Psoas muscle (tissue), 8 donors: ENCODE results near the gene YAP1. TPM values are rescaled to one million over a fixed set of nuclear protein-coding genes. Genes with fewer than 3 reads are reported as not detected.
A peak's percentile ranks its signal among the peaks of the same experiment; 100 is the strongest.

ENCODE experiments used
- ATAC-seq, 4 donors: fragments of 200-7000 bp; cut with Tn5 transposase; one replicate each; pipeline ENCODE4 v1.9.1; 2020; ENCODE audit warnings: moderate library complexity in 3 of 4, mild to moderate bottlenecking in 2 of 4
- DNase-seq, 2 donors: peaks; one replicate each; pipeline ENCODE4 v3.0.0-alpha.2; 2020
- H3K27ac ChIP-seq: fragments of 200-600 bp; one replicate; pipeline ENCODE4 v1.8.0; 2022
- H3K27me3 ChIP-seq, 3 donors: fragments of 200-600 bp in 1 of 3; one replicate each; pipeline versions ENCODE4 v1.6.1 to v1.8.0; 2013 to 2022; ENCODE audit warnings: low read length in 2 of 3, mild to moderate bottlenecking in 2 of 3, moderate library complexity in 1 of 3; ENCODE audit not compliant: insufficient read depth in 3 of 3
- H3K36me3 ChIP-seq, 2 donors: fragments of 200-600 bp in 1 of 2; one replicate each; pipeline versions ENCODE4 v1.6.1 to v1.8.0; 2013 to 2022; ENCODE audit warnings: low read depth in 1 of 2, mild to moderate bottlenecking in 1 of 2, moderate library complexity in 1 of 2; ENCODE audit not compliant: insufficient read depth in 1 of 2
- H3K4me1 ChIP-seq: fragments of 200-600 bp; one replicate; pipeline ENCODE4 v1.8.0; 2022
- H3K4me3 ChIP-seq: fragments of 200-600 bp; one replicate; pipeline ENCODE4 v1.8.0; 2022; ENCODE audit warnings: mild to moderate bottlenecking
- H3K9me3 ChIP-seq: fragments of 200-600 bp; one replicate; pipeline ENCODE4 v1.8.0; 2022
- CTCF ChIP-seq: fragments of 200-600 bp; IDR thresholded peaks from one replicate; pipeline ENCODE4 v1.8.0; 2022; ENCODE audit warnings: antibody characterized with exemption
- WGBS, 3 donors: extraction: QIAGEN DNeasy Blood & Tissue Kit; methylation state at CpG; one replicate each; pipeline versions ENCODE4 v1.1.6 to v1.1.7; 2013; 5-methylcytosine and 5-hydroxymethylcytosine counted together
- intact Hi-C, 2 donors: fragments of 100-400 bp; cut with DNase I; formaldehyde crosslinking; loops; one replicate each; pipeline versions ENCODE4 v1.11.0 to v1.14.2; 2022
- polyA plus RNA-seq, 3 donors: library from polyadenylated mRNA; stranded (reverse); fragments of 200-250 nt; gene quantifications; one replicate each; pipeline ENCODE4 v1.2.3, GENCODE V29; 2013
- total RNA-seq, 4 donors: library from RNA; stranded (reverse); fragmentation: NEBNext Ultra II Directional in 2 of 4; extraction: Animal tissue kit (Norgen Biotek cat#: 25700) in 2 of 4; gene quantifications; one replicate each; pipeline versions ENCODE4 v1.2.1 to v1.2.4, GENCODE V29; 2021 to 2023
- donor health status: healthy with polysubstance abuse.
- donor health status: DM: no; HTN: no; CAD: no; lungs with moderate emphysema.
- donor health status: Bipolar disorder and iron deficiency.
- donor health status: healthy.
- donor health status: DM: yes; HTN: yes; CAD: no.
- donor health status: DM: no; HTN: no; CAD: no.
- donor health status: DM: no; HTN: no; CAD: no.
- donor health status: DM: yes; HTN: yes; CAD: no.

The YAP1 gene
- total and polyA plus RNA-seq, 7 donors = 11.5 to 124 (median 42.3) TPM

- intact Hi-C loops = loop anchor here (2.0 to 5.0 kb wide), 2 partner anchors 158 to 161 kb away; partner anchors contain the start of gene YAP1 (in 1 of the 2)
- H3K27ac ChIP-seq = peak overlapping the region; percentile 65
Observed at GRCh38 chr11:102268083-102268984, 158.1 kb downstream of the YAP1 start.

GRCh38 chr11:102268985-102269470 is 158.8 kb downstream of the YAP1 start:
- WGBS, 3 donors = 7 to 9% (median 8%) methylated on average over 6 of the region's 6 CpGs
- Histone ChIP-seq H3K27me3 (peaks cover 0 to 7% (median 0%) of the 10 kb centered on the region in 3 donors), H3K4me3 (peak overlapping the region; percentile 72), H3K27ac (peak overlapping the region; percentile 65), H3K36me3 (no peaks in the 10 kb centered on the region), H3K4me1 (peaks cover 10% of the 10 kb centered on the region), H3K9me3 (no peaks in the 10 kb centered on the region)
- intact Hi-C loops = loop anchor here (2.0 to 5.0 kb wide), 2 partner anchors 158 to 162 kb away; partner anchors contain the start of gene YAP1 (in 1 of the 2)
- DNase-seq (no peak), ATAC-seq (no peak)
- TF ChIP-seq CTCF = no peak

More at GRCh38 chr11:102268083-102268984, 158.1 kb downstream of the YAP1 start:
- Histone ChIP-seq H3K9me3 (no peaks in the 10 kb centered on the region), H3K4me3 (peak overlapping the region; percentile 72), H3K4me1 (peaks cover 10% of the 10 kb centered on the region), H3K27me3 (peaks cover 0 to 7% (median 0%) of the 10 kb centered on the region in 3 donors), H3K36me3 (no peaks in the 10 kb centered on the region)
- ATAC-seq (peak; percentile 98 to 99 (median 99)), DNase-seq (peak; percentile 80 to 92)
- WGBS, 3 donors = 6 to 10% (median 8%) methylated on average over 38 to 39 of the region's 39 CpGs
- TF ChIP-seq CTCF = peak; percentile 63

- peaks cover 0 to 7% (median 0%) of the 10 kb centered on the region in 3 donors for H3K27me3 ChIP-seq
- intact Hi-C loops = loop anchor here (2.0 to 5.0 kb wide), 2 partner anchors 159 to 163 kb away; partner anchors contain the start of gene YAP1 (in 1 of the 2)
Observed at GRCh38 chr11:102269927-102270326, 159.7 kb downstream of the YAP1 start.

More at GRCh38 chr11:102269927-102270326, 159.7 kb downstream of the YAP1 start:
- peaks cover 10% of the 10 kb centered on the region for H3K4me1 ChIP-seq
- ATAC-seq (no peak), DNase-seq (no peak)
- no peaks in the 10 kb centered on the region for H3K9me3 ChIP-seq
- H3K4me3 ChIP-seq = no peak overlapping the region
- no peaks in the 10 kb centered on the region for H3K36me3 ChIP-seq
- H3K27ac ChIP-seq = no peak overlapping the region
- 91 to 98% (median 95%) methylated on average over 2 of the region's 2 CpGs for WGBS, 3 donors
- TF ChIP-seq CTCF = no peak
